Endodermal cell (in vitro differentiated cells): ENCODE measurements around the gene HBA2. TPM values are rescaled to one million over a fixed set of nuclear protein-coding genes. Genes with fewer than 3 reads are reported as not detected.

ENCODE experiments used
- DNase-seq: peaks from one replicate; pipeline ENCODE4 v3.0.0-alpha.2; 2017
- H3K27ac ChIP-seq: 2 replicates; pipeline ENCODE4 v1.5.1; 2013; ENCODE audit warnings: mild to moderate bottlenecking, low read depth, low read length, moderate library complexity
- H3K27me3 ChIP-seq: 2 replicates; pipeline ENCODE4 v1.6.1; 2013; ENCODE audit warnings: mild to moderate bottlenecking, low read length, moderate library complexity; ENCODE audit not compliant: insufficient read depth, control insufficient read depth, poor library complexity, severe bottlenecking
- H3K36me3 ChIP-seq: 2 replicates; pipeline ENCODE4 v1.7.0; 2013; ENCODE audit warnings: mild to moderate bottlenecking, low read length, moderate library complexity; ENCODE audit not compliant: control insufficient read depth, insufficient read depth
- H3K4me1 ChIP-seq: one replicate; pipeline ENCODE4 v1.7.0; 2013; ENCODE audit warnings: low read length; ENCODE audit not compliant: control insufficient read depth, insufficient read depth
- H3K4me3 ChIP-seq: 2 replicates; pipeline ENCODE4 v1.5.1; 2013; ENCODE audit warnings: mild to moderate bottlenecking, low read length, moderate library complexity
- H3K9ac ChIP-seq: 2 replicates; pipeline ENCODE4 v1.6.1; 2013; ENCODE audit warnings: mild to moderate bottlenecking, low read length, moderate library complexity; ENCODE audit not compliant: poor library complexity, severe bottlenecking; ENCODE audit errors: extremely low read depth
- H3K9me3 ChIP-seq: 2 replicates; pipeline ENCODE4 v1.6.1; 2013; ENCODE audit warnings: mild to moderate bottlenecking, low read length, moderate library complexity; ENCODE audit not compliant: control insufficient read depth
- H3K27ac Mint-ChIP-seq: 2 replicates; pipeline ENCODE4 v1.8.0; 2020; ENCODE audit warnings: mixed read lengths
- H3K27me3 Mint-ChIP-seq: 2 replicates; pipeline ENCODE4 v1.8.0; 2021; ENCODE audit warnings: mild to moderate bottlenecking, mixed read lengths; ENCODE audit not compliant: insufficient read depth
- H3K36me3 Mint-ChIP-seq: 2 replicates; pipeline ENCODE4 v1.8.0; 2020; ENCODE audit warnings: low read depth, mixed read lengths
- H3K4me1 Mint-ChIP-seq: 2 replicates; pipeline ENCODE4 v1.8.0; 2020; ENCODE audit warnings: mixed read lengths
- H3K4me3 Mint-ChIP-seq: 2 replicates; pipeline ENCODE4 v1.8.0; 2020; ENCODE audit warnings: mild to moderate bottlenecking, moderate library complexity, mixed read lengths
- H3K9me3 Mint-ChIP-seq: 2 replicates; pipeline ENCODE4 v1.8.0; 2020; ENCODE audit warnings: mild to moderate bottlenecking, mixed read lengths
- WGBS, 2 experiments: methylation state at CpG; one replicate each; pipeline versions ENCODE4 v1.1.5 to v1.1.7; 2013; ENCODE audit warnings: missing lambda C conversion rate in 2 of 2, mixed read lengths in 1 of 2; ENCODE audit not compliant: insufficient coverage in 1 of 2, insufficient read length in 1 of 2; 5-methylcytosine and 5-hydroxymethylcytosine counted together
- total RNA-seq, 2 donors: library from RNA; stranded (reverse); fragmentation: NEBNext Ultra II Directional in 1 of 2; extraction: Animal tissue kit (Norgen Biotek cat#: 25700) in 1 of 2; gene quantifications; 2 replicates in 1 of 2; 3 replicates in 1 of 2; pipeline ENCODE4 v1.2.1, GENCODE V29; 2021
- TF ChIP-seq, protein P1 (sequence below): fragments of 200-600 bp; sonication (generic); conservative IDR thresholded peaks from 2 replicates; pipeline ENCODE4 v1.5.0; 2021; ENCODE audit warnings: antibody characterized with exemption, mild to moderate bottlenecking

The HBA2 gene
- total RNA-seq, 2 donors from 2014 or later, result 1.2 TPM; not detected in 1

DNA sequence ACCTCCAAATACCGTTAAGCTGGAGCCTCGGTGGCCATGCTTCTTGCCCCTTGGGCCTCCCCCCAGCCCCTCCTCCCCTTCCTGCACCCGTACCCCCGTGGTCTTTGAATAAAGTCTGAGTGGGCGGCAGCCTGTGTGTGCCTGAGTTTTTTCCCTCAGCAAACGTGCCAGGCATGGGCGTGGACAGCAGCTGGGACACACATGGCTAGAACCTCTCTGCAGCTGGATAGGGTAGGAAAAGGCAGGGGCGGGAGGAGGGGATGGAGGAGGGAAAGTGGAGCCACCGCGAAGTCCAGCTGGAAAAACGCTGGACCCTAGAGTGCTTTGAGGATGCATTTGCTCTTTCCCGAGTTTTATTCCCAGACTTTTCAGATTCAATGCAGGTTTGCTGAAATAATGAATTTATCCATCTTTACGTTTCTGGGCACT lies 4.7 kb downstream of the HBA2 start:
- Histone ChIP-seq H3K4me3 (no peak overlapping the region), H3K4me1 (no peaks in the 10 kb centered on the region), H3K27ac (no peak overlapping the region), H3K36me3 (no peaks in the 10 kb centered on the region), H3K27me3 (peaks cover 75% of the 10 kb centered on the region), H3K9me3 (no peaks in the 10 kb centered on the region), H3K9ac (no peak overlapping the region)
- peaks cover 4% of the 10 kb centered on the region for H3K36me3 Mint-ChIP-seq
- H3K27ac Mint-ChIP-seq, result no peak overlapping the region
- WGBS, 2 experiments, result 18 to 24% methylated on average over 6 to 13 of the region's 13 CpGs
- TF ChIP-seq, protein P1, sequence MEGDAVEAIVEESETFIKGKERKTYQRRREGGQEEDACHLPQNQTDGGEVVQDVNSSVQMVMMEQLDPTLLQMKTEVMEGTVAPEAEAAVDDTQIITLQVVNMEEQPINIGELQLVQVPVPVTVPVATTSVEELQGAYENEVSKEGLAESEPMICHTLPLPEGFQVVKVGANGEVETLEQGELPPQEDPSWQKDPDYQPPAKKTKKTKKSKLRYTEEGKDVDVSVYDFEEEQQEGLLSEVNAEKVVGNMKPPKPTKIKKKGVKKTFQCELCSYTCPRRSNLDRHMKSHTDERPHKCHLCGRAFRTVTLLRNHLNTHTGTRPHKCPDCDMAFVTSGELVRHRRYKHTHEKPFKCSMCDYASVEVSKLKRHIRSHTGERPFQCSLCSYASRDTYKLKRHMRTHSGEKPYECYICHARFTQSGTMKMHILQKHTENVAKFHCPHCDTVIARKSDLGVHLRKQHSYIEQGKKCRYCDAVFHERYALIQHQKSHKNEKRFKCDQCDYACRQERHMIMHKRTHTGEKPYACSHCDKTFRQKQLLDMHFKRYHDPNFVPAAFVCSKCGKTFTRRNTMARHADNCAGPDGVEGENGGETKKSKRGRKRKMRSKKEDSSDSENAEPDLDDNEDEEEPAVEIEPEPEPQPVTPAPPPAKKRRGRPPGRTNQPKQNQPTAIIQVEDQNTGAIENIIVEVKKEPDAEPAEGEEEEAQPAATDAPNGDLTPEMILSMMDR, result no peak
- peaks cover 13% of the 10 kb centered on the region for H3K4me1 Mint-ChIP-seq
- H3K27me3 Mint-ChIP-seq, result peaks cover 67% of the 10 kb centered on the region
- H3K4me3 Mint-ChIP-seq, result no peak overlapping the region
- H3K9me3 Mint-ChIP-seq, result no peaks in the 10 kb centered on the region
- peak; percentile 53 for DNase-seq

DNA sequence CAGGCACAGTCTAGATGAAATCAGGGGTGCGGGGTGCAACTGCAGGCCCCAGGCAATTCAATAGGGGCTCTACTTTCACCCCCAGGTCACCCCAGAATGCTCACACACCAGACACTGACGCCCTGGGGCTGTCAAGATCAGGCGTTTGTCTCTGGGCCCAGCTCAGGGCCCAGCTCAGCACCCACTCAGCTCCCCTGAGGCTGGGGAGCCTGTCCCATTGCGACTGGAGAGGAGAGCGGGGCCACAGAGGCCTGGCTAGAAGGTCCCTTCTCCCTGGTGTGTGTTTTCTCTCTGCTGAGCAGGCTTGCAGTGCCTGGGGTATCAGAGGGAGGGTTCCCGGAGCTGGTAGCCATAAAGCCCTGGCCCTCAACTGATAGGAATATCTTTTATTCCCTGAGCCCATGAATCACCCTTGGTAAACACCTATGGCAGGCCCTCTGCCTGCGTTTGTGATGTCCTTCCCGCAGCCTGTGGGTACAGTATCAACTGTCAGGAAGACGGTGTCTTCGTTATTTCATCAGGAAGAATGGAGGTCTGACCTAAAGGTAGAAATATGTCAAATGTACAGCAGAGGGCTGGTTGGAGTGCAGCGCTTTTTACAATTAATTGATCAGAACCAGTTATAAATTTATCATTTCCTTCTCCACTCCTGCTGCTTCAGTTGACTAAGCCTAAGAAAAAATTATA lies 5.4 kb downstream of the HBA2 start:
- H3K36me3 ChIP-seq, result peaks cover 4% of the 10 kb centered on the region
- no peak overlapping the region for H3K27ac Mint-ChIP-seq
- TF ChIP-seq, protein P1, result no peak
- peaks cover 65% of the 10 kb centered on the region for H3K27me3 Mint-ChIP-seq
- peaks cover 74% of the 10 kb centered on the region for H3K27me3 ChIP-seq
- H3K9me3 Mint-ChIP-seq, result no peaks in the 10 kb centered on the region
- H3K4me1 ChIP-seq, result no peaks in the 10 kb centered on the region
- H3K4me3 ChIP-seq, result no peak overlapping the region
- H3K36me3 Mint-ChIP-seq, result peaks cover 7% of the 10 kb centered on the region
- H3K9ac ChIP-seq, result no peak overlapping the region
- 73 to 75% methylated on average over 7 to 11 of the region's 11 CpGs for WGBS, 2 experiments
- H3K4me3 Mint-ChIP-seq, result no peak overlapping the region
- H3K4me1 Mint-ChIP-seq, result peaks cover 13% of the 10 kb centered on the region
- H3K27ac ChIP-seq, result no peak overlapping the region
- no peaks in the 10 kb centered on the region for H3K9me3 ChIP-seq
- no peak for DNase-seq

DNA sequence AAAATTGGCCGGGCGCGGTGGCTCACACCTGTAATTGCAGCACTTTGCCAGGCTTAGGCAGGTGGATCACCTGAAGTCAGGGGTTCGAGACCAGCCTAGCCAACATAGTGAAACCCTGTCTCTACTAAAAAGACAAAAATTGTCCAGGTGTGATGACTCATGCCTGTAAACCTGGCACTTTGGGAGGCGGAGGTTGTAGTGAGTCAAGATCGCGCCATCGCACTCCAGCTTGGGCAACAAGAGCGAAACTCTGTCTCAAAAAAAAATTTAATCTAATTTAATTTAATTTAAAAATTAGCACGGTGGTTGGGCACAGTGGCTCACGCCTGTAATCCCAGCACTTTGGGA lies 6.0 kb downstream of the HBA2 start:
- no peak overlapping the region for H3K4me3 Mint-ChIP-seq
- peaks cover 13% of the 10 kb centered on the region for H3K4me1 Mint-ChIP-seq
- H3K27ac ChIP-seq, result no peak overlapping the region
- TF ChIP-seq, protein P1, result no peak
- WGBS, 2 experiments, result 90% methylated on average over 10 of the region's 11 CpGs
- H3K9me3 Mint-ChIP-seq, result no peaks in the 10 kb centered on the region
- no peak overlapping the region for H3K27ac Mint-ChIP-seq
- H3K36me3 ChIP-seq, result peaks cover 4% of the 10 kb centered on the region
- no peak for DNase-seq
- H3K36me3 Mint-ChIP-seq, result peaks cover 7% of the 10 kb centered on the region
- no peak overlapping the region for H3K4me3 ChIP-seq
- no peak overlapping the region for H3K9ac ChIP-seq
- H3K27me3 ChIP-seq, result peaks cover 69% of the 10 kb centered on the region
- H3K4me1 ChIP-seq, result no peaks in the 10 kb centered on the region
- peaks cover 60% of the 10 kb centered on the region for H3K27me3 Mint-ChIP-seq
- H3K9me3 ChIP-seq, result no peaks in the 10 kb centered on the region
